ENCODE measurements around the gene GTF2IRD1.
"Not testable (repeated sequence)": the region's sequence is repeated elsewhere in the genome, so short reads cannot be mapped to it uniquely, and the experiment has no call there.

GTF2IRD1 gene

GRCh38 chr7:74491490-74491889, 37.8 kb downstream of the GTF2IRD1 start:
- not testable (repeated sequence) for DNase-seq (ENCODE audit: low read depth)

GRCh38 chr7:74493295-74493694, 39.6 kb downstream of the GTF2IRD1 start:
- DNase-seq (ENCODE audit: low read depth), result no peak

GRCh38 chr7:74494076-74494548, 40.4 kb downstream of the GTF2IRD1 start:
- no peak for DNase-seq (ENCODE audit: low read depth)

- no peak for DNase-seq (ENCODE audit: low read depth)
Measured at GRCh38 chr7:74495112-74496086, 41.7 kb downstream of the GTF2IRD1 start.

- DNase-seq (ENCODE audit: low read depth), result no peak
Measured at GRCh38 chr7:74496272-74496671, 42.6 kb downstream of the GTF2IRD1 start.

GRCh38 chr7:74496773-74497172, 43.1 kb downstream of the GTF2IRD1 start:
- DNase-seq (ENCODE audit: low read depth), result not testable (repeated sequence)

GRCh38 chr7:74498354-74498753, 44.6 kb downstream of the GTF2IRD1 start:
- DNase-seq (ENCODE audit: low read depth), result no peak

GRCh38 chr7:74498996-74499834, 45.5 kb downstream of the GTF2IRD1 start:
- DNase-seq (ENCODE audit: low read depth), result no peak

GRCh38 chr7:74499835-74500388, 46.2 kb downstream of the GTF2IRD1 start:
- no peak for DNase-seq (ENCODE audit: low read depth)

- DNase-seq (ENCODE audit: low read depth), result no peak
Measured at GRCh38 chr7:74501298-74501697, 47.6 kb downstream of the GTF2IRD1 start.

GRCh38 chr7:74502216-74502891, 48.6 kb downstream of the GTF2IRD1 start:
- no peak for DNase-seq (ENCODE audit: low read depth)

- DNase-seq (ENCODE audit: low read depth), result no peak
Measured at GRCh38 chr7:74503061-74503460, 49.4 kb downstream of the GTF2IRD1 start.

- DNase-seq (ENCODE audit: low read depth), result no peak
Measured at GRCh38 chr7:74503943-74504342, 50.2 kb downstream of the GTF2IRD1 start.

GRCh38 chr7:74505471-74506324, 52.0 kb downstream of the GTF2IRD1 start:
- DNase-seq (ENCODE audit: low read depth), result no peak

- DNase-seq (ENCODE audit: low read depth), result no peak
Measured at GRCh38 chr7:74506325-74506724, 52.6 kb downstream of the GTF2IRD1 start.

GRCh38 chr7:74507538-74508319, 54.0 kb downstream of the GTF2IRD1 start:
- DNase-seq (ENCODE audit: low read depth), result no peak

- not testable (repeated sequence) for DNase-seq (ENCODE audit: low read depth)
Measured at GRCh38 chr7:74509453-74509852, 55.7 kb downstream of the GTF2IRD1 start.

GRCh38 chr7:74511345-74511744, 57.6 kb downstream of the GTF2IRD1 start:
- DNase-seq (ENCODE audit: low read depth), result no peak

- DNase-seq (ENCODE audit: low read depth), result no peak
Measured at GRCh38 chr7:74512762-74513161, 59.1 kb downstream of the GTF2IRD1 start.

GRCh38 chr7:74514131-74514591, 60.5 kb downstream of the GTF2IRD1 start:
- no peak for DNase-seq (ENCODE audit: low read depth)

Data from stimulated activated CD8-positive, alpha-beta memory T cell treated with anti-CD3 and anti-CD28 coated beads, Interleukin-15, amount 100 ng/mL, for 24 hours (primary cell).